GM23338 (cell line): Measurements from ENCODE around the gene MDN1. TPM values are rescaled to one million over a fixed set of nuclear protein-coding genes. Genes with fewer than 3 reads are reported as not detected.

Experiments used
- ATAC-seq: fragments of 200-7000 bp; cut with Tn5 transposase; 3 replicates; pipeline ENCODE4 v1.9.1; 2020
- DNase-seq: peaks from one replicate; pipeline ENCODE4 v3.0.0-alpha.2; 2015; ENCODE audit warnings: low spot score
- H2AFZ ChIP-seq: fragments of 200-600 bp; sonication (generic); 2 replicates; pipeline ENCODE4 v1.8.0; 2016; ENCODE audit warnings: antibody characterized with exemption, mild to moderate bottlenecking, moderate library complexity
- H3F3A ChIP-seq: fragments of 200-600 bp; sonication (generic); replicated peaks from 2 replicates; pipeline ENCODE4 v1.8.0; 2017; ENCODE audit warnings: antibody characterized with exemption, mixed run types, low read depth
- H3K27ac ChIP-seq: fragments of 200-600 bp; sonication (generic); 2 replicates; pipeline ENCODE4 v1.6.1; 2016; ENCODE audit warnings: low read depth
- H3K27me3 ChIP-seq: fragments of 200-600 bp; sonication (generic); 2 replicates; pipeline ENCODE4 v1.8.0; 2016; ENCODE audit warnings: mild to moderate bottlenecking, mixed run types, moderate library complexity; ENCODE audit not compliant: insufficient read depth
- H3K36me3 ChIP-seq: fragments of 200-600 bp; sonication (generic); 2 replicates; pipeline ENCODE4 v1.8.0; 2016; ENCODE audit warnings: mild to moderate bottlenecking; ENCODE audit not compliant: insufficient read depth
- H3K4me1 ChIP-seq: fragments of 200-600 bp; sonication (generic); 2 replicates; pipeline ENCODE4 v1.8.0; 2016; ENCODE audit warnings: mild to moderate bottlenecking, moderate library complexity; ENCODE audit not compliant: insufficient read depth
- H3K4me2 ChIP-seq: fragments of 200-600 bp; sonication (generic); 2 replicates; pipeline ENCODE4 v1.7.1; 2017; ENCODE audit warnings: mixed run types
- H3K4me3 ChIP-seq: fragments of 200-600 bp; sonication (generic); 2 replicates; pipeline ENCODE4 v1.6.1; 2016; ENCODE audit warnings: mixed run types
- H3K79me2 ChIP-seq: fragments of 200-600 bp; sonication (generic); replicated peaks from 2 replicates; pipeline ENCODE4 v1.8.0; 2017; ENCODE audit warnings: mild to moderate bottlenecking; ENCODE audit not compliant: insufficient read depth
- H3K9me2 ChIP-seq: fragments of 200-600 bp; sonication (generic); 2 replicates; pipeline ENCODE4 v1.8.0; 2017; ENCODE audit not compliant: insufficient read depth
- H4K20me1 ChIP-seq: fragments of 200-600 bp; sonication (generic); replicated peaks from 2 replicates; pipeline ENCODE4 v1.8.0; 2017; ENCODE audit warnings: mild to moderate bottlenecking; ENCODE audit not compliant: insufficient read depth
- H3K27ac Mint-ChIP-seq: 2 replicates; pipeline ENCODE4 v1.8.0; 2020; ENCODE audit warnings: inconsistent platforms, mild to moderate bottlenecking, moderate library complexity, mixed read lengths
- H3K27me3 Mint-ChIP-seq: 3 replicates; pipeline ENCODE4 v1.8.0; 2022; ENCODE audit warnings: low read depth, mild to moderate bottlenecking, moderate library complexity, mixed read lengths, inconsistent platforms; ENCODE audit not compliant: insufficient read depth, poor library complexity
- H3K36me3 Mint-ChIP-seq: 3 replicates; pipeline ENCODE4 v1.8.0; 2021; ENCODE audit warnings: low read depth, mild to moderate bottlenecking, inconsistent platforms, moderate library complexity, mixed read lengths
- H3K4me1 Mint-ChIP-seq: 3 replicates; pipeline ENCODE4 v1.8.0; 2020; ENCODE audit warnings: mild to moderate bottlenecking, inconsistent platforms, mixed read lengths
- H3K4me3 Mint-ChIP-seq: 3 replicates; pipeline ENCODE4 v1.8.0; 2021; ENCODE audit warnings: moderate library complexity, mild to moderate bottlenecking, inconsistent platforms, mixed read lengths
- H3K9me3 Mint-ChIP-seq: 3 replicates; pipeline ENCODE4 v1.8.0; 2020; ENCODE audit warnings: moderate library complexity, mild to moderate bottlenecking, inconsistent platforms, mixed read lengths
- CREB1 ChIP-seq: fragments of 250-450 bp; sonication (Bioruptor Pico); IDR thresholded peaks from 2 replicates; pipeline ENCODE4 v1.5.0; 2020; ENCODE audit warnings: low read depth, mild to moderate bottlenecking, moderate library complexity
- EZH2 ChIP-seq: fragments of 200-600 bp; sonication (generic); IDR thresholded peaks from one replicate; pipeline ENCODE4 v1.8.0; 2017; ENCODE audit warnings: antibody characterized with exemption, mild to moderate bottlenecking, low read depth; ENCODE audit not compliant: unreplicated experiment
- EZH2phosphoT487 ChIP-seq: fragments of 200-600 bp; sonication (generic); IDR thresholded peaks from one replicate; pipeline ENCODE4 v1.8.1; 2018; ENCODE audit warnings: antibody characterized with exemption; ENCODE audit not compliant: unreplicated experiment
- JUNB ChIP-seq: IDR thresholded peaks from one replicate; pipeline ENCODE4 v1.6.1; 2016; ENCODE audit warnings: antibody characterized with exemption; ENCODE audit not compliant: unreplicated experiment
- NANOG ChIP-seq: IDR thresholded peaks from 2 replicates; pipeline ENCODE4 v1.6.1; 2016; ENCODE audit warnings: antibody characterized with exemption, borderline replicate concordance
- POLR2AphosphoS5 ChIP-seq: IDR thresholded peaks from 2 replicates; pipeline ENCODE4 v1.6.1; 2016; ENCODE audit warnings: antibody characterized with exemption, low read depth
- STAT1 ChIP-seq: IDR thresholded peaks from one replicate; pipeline ENCODE4 v1.6.1; 2016; ENCODE audit warnings: antibody characterized with exemption; ENCODE audit not compliant: unreplicated experiment
- ZNF114 ChIP-seq: fragments of 250-450 bp; sonication (Bioruptor Pico); IDR thresholded peaks from 2 replicates; pipeline ENCODE4 v1.5.0; 2020; ENCODE audit warnings: mild to moderate bottlenecking, moderate library complexity
- ZNF331 ChIP-seq: fragments of 250-450 bp; sonication (Bioruptor Pico); IDR thresholded peaks from 2 replicates; pipeline ENCODE4 v1.5.0; 2020; ENCODE audit warnings: low read depth, mild to moderate bottlenecking, moderate library complexity
- polyA plus RNA-seq: library from polyadenylated mRNA; unstranded; fragments of >200 nt; fragmentation: Nextera tagmentation; extraction: Ambion mirVana; gene quantifications from 2 replicates; pipeline ENCODE4 v1.2.1, GENCODE V29; 2016
- total RNA-seq: library from RNA; depleted of rRNA; stranded (reverse); fragments of >200 nt; shearing (Covaris generic); gene quantifications from 2 replicates; pipeline ENCODE4 v1.2.3, GENCODE V29; 2014
- TF ChIP-seq, protein P1 (sequence below), 2 experiments: fragments of 200-600 bp in 1 of 2; sonication (generic) in 1 of 2; conservative IDR thresholded peaks; 2 replicates each; pipeline versions ENCODE4 v1.5.1 to v1.6.1; 2016 to 2017; ENCODE audit warnings: antibody characterized with exemption in 2 of 2, low read depth in 2 of 2, mild to moderate bottlenecking in 2 of 2, moderate library complexity in 1 of 2
- TF ChIP-seq, protein P2 (sequence below): IDR thresholded peaks from one replicate; pipeline ENCODE4 v1.6.1; 2018; ENCODE audit warnings: antibody characterized with exemption; ENCODE audit not compliant: unreplicated experiment
- TF ChIP-seq, protein P3 (sequence below): IDR thresholded peaks from 2 replicates; pipeline ENCODE4 v1.6.1; 2016; ENCODE audit warnings: antibody characterized with exemption
- TF ChIP-seq, protein P4 (sequence below): fragments of 250-450 bp; sonication (Bioruptor Pico); IDR thresholded peaks from 2 replicates; pipeline ENCODE4 v1.5.0; 2020; ENCODE audit warnings: mild to moderate bottlenecking, moderate library complexity

Gene MDN1
- total and polyA plus RNA-seq, 2 experiments from 2014 or later: 165 to 217 TPM

- peaks cover 68% of the 10 kb centered on the region for H3K36me3 ChIP-seq
- H3K9me2 ChIP-seq: no peaks in the 10 kb centered on the region
- peaks cover 25% of the 10 kb centered on the region for H3K4me1 ChIP-seq
- peak overlapping the region; percentile 75 for H3K27ac ChIP-seq
- peak overlapping the region; percentile 2; the same call in 1 of the 2 replicates for H3K4me2 ChIP-seq
- Mint-ChIP-seq H3K27ac (peak overlapping the region; percentile 91), H3K4me3 (no peak overlapping the region), H3K36me3 (peaks cover 89% of the 10 kb centered on the region), H3K9me3 (no peaks in the 10 kb centered on the region), H3K27me3 (peaks cover 7% of the 10 kb centered on the region), H3K4me1 (peaks cover 32% of the 10 kb centered on the region)
- H3K79me2 ChIP-seq: peaks cover 22% of the 10 kb centered on the region; the same call in 1 of the 2 replicates
- ATAC-seq: peak; percentile 52
- no peak for DNase-seq
- H4K20me1 ChIP-seq: no peaks in the 10 kb centered on the region
- no peak overlapping the region for H3K4me3 ChIP-seq
- H2AFZ ChIP-seq: no peak overlapping the region
- peaks cover 12% of the 10 kb centered on the region; the same call in 1 of the 2 replicates for H3F3A ChIP-seq
- no peaks in the 10 kb centered on the region for H3K27me3 ChIP-seq
- TF ChIP-seq EZH2phosphoT487 (no peak), CREB1 (CRISPR knock-in tag) (no peak), JUNB (no peak), EZH2 (no peak), POLR2AphosphoS5 (no peak), ZNF331 (CRISPR knock-in tag) (no peak), NANOG (no peak), STAT1 (no peak), ZNF114 (CRISPR knock-in tag) (no peak)
- TF ChIP-seq, protein P1, sequence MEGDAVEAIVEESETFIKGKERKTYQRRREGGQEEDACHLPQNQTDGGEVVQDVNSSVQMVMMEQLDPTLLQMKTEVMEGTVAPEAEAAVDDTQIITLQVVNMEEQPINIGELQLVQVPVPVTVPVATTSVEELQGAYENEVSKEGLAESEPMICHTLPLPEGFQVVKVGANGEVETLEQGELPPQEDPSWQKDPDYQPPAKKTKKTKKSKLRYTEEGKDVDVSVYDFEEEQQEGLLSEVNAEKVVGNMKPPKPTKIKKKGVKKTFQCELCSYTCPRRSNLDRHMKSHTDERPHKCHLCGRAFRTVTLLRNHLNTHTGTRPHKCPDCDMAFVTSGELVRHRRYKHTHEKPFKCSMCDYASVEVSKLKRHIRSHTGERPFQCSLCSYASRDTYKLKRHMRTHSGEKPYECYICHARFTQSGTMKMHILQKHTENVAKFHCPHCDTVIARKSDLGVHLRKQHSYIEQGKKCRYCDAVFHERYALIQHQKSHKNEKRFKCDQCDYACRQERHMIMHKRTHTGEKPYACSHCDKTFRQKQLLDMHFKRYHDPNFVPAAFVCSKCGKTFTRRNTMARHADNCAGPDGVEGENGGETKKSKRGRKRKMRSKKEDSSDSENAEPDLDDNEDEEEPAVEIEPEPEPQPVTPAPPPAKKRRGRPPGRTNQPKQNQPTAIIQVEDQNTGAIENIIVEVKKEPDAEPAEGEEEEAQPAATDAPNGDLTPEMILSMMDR (conservative IDR thresholded peaks at IDR 0.05; ENCODE audit: low read depth in 2 of 2): no peak
- TF ChIP-seq, protein P2, sequence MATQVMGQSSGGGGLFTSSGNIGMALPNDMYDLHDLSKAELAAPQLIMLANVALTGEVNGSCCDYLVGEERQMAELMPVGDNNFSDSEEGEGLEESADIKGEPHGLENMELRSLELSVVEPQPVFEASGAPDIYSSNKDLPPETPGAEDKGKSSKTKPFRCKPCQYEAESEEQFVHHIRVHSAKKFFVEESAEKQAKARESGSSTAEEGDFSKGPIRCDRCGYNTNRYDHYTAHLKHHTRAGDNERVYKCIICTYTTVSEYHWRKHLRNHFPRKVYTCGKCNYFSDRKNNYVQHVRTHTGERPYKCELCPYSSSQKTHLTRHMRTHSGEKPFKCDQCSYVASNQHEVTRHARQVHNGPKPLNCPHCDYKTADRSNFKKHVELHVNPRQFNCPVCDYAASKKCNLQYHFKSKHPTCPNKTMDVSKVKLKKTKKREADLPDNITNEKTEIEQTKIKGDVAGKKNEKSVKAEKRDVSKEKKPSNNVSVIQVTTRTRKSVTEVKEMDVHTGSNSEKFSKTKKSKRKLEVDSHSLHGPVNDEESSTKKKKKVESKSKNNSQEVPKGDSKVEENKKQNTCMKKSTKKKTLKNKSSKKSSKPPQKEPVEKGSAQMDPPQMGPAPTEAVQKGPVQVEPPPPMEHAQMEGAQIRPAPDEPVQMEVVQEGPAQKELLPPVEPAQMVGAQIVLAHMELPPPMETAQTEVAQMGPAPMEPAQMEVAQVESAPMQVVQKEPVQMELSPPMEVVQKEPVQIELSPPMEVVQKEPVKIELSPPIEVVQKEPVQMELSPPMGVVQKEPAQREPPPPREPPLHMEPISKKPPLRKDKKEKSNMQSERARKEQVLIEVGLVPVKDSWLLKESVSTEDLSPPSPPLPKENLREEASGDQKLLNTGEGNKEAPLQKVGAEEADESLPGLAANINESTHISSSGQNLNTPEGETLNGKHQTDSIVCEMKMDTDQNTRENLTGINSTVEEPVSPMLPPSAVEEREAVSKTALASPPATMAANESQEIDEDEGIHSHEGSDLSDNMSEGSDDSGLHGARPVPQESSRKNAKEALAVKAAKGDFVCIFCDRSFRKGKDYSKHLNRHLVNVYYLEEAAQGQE: no peak
- TF ChIP-seq, protein P3, sequence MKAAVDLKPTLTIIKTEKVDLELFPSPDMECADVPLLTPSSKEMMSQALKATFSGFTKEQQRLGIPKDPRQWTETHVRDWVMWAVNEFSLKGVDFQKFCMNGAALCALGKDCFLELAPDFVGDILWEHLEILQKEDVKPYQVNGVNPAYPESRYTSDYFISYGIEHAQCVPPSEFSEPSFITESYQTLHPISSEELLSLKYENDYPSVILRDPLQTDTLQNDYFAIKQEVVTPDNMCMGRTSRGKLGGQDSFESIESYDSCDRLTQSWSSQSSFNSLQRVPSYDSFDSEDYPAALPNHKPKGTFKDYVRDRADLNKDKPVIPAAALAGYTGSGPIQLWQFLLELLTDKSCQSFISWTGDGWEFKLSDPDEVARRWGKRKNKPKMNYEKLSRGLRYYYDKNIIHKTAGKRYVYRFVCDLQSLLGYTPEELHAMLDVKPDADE: no peak
- TF ChIP-seq, protein P4, sequence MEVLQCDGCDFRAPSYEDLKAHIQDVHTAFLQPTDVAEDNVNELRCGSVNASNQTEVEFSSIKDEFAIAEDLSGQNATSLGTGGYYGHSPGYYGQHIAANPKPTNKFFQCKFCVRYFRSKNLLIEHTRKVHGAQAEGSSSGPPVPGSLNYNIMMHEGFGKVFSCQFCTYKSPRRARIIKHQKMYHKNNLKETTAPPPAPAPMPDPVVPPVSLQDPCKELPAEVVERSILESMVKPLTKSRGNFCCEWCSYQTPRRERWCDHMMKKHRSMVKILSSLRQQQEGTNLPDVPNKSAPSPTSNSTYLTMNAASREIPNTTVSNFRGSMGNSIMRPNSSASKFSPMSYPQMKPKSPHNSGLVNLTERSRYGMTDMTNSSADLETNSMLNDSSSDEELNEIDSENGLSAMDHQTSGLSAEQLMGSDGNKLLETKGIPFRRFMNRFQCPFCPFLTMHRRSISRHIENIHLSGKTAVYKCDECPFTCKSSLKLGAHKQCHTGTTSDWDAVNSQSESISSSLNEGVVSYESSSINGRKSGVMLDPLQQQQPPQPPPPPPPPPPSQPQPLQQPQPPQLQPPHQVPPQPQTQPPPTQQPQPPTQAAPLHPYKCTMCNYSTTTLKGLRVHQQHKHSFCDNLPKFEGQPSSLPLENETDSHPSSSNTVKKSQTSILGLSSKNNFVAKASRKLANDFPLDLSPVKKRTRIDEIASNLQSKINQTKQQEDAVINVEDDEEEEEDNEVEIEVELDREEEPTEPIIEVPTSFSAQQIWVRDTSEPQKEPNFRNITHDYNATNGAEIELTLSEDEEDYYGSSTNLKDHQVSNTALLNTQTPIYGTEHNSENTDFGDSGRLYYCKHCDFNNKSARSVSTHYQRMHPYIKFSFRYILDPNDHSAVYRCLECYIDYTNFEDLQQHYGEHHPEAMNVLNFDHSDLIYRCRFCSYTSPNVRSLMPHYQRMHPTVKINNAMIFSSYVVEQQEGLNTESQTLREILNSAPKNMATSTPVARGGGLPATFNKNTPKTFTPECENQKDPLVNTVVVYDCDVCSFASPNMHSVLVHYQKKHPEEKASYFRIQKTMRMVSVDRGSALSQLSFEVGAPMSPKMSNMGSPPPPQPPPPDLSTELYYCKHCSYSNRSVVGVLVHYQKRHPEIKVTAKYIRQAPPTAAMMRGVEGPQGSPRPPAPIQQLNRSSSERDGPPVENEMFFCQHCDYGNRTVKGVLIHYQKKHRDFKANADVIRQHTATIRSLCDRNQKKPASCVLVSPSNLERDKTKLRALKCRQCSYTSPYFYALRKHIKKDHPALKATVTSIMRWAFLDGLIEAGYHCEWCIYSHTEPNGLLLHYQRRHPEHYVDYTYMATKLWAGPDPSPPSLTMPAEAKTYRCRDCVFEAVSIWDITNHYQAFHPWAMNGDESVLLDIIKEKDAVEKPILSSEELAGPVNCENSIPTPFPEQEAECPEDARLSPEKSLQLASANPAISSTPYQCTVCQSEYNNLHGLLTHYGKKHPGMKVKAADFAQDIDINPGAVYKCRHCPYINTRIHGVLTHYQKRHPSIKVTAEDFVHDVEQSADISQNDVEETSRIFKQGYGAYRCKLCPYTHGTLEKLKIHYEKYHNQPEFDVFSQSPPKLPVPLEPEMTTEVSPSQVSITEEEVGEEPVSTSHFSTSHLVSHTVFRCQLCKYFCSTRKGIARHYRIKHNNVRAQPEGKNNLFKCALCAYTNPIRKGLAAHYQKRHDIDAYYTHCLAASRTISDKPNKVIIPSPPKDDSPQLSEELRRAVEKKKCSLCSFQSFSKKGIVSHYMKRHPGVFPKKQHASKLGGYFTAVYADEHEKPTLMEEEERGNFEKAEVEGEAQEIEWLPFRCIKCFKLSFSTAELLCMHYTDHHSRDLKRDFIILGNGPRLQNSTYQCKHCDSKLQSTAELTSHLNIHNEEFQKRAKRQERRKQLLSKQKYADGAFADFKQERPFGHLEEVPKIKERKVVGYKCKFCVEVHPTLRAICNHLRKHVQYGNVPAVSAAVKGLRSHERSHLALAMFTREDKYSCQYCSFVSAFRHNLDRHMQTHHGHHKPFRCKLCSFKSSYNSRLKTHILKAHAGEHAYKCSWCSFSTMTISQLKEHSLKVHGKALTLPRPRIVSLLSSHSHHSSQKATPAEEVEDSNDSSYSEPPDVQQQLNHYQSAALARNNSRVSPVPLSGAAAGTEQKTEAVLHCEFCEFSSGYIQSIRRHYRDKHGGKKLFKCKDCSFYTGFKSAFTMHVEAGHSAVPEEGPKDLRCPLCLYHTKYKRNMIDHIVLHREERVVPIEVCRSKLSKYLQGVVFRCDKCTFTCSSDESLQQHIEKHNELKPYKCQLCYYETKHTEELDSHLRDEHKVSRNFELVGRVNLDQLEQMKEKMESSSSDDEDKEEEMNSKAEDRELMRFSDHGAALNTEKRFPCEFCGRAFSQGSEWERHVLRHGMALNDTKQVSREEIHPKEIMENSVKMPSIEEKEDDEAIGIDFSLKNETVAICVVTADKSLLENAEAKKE: no peak
These were observed 150.6 kb downstream of the MDN1 start for GRCh38 chr6:89669002-89669401.
